HG03064 (cell line): Measurements from ENCODE around the gene MTAP.

ENCODE experiments used
- ATAC-seq: cut with Tn5 transposase; IDR thresholded peaks from one replicate; pipeline ENCODE4 v1.9.1; 2021; ENCODE audit warnings: low read depth; ENCODE audit not compliant: unreplicated experiment

MTAP gene

GRCh38 chr9:21802418-21803000, at the start of gene MTAP:
TSS of gene MTAP (plus strand) at chr9:21802636. CDS start at chr9:21802749, 113 bp downstream.
- peak; percentile 88 for ATAC-seq

- no peak for ATAC-seq
Measured at GRCh38 chr9:21753523-21753922, 48.9 kb upstream of the MTAP start.

- ATAC-seq, result no peak
Measured at GRCh38 chr9:21754741-21755140, 47.7 kb upstream of the MTAP start.

- ATAC-seq, result no peak
Measured at GRCh38 chr9:21758540-21758939, 43.9 kb upstream of the MTAP start.

GRCh38 chr9:21761309-21761901, 41.0 kb upstream of the MTAP start:
- no peak for ATAC-seq

- no peak for ATAC-seq
Measured at GRCh38 chr9:21762064-21762463, 40.4 kb upstream of the MTAP start.

GRCh38 chr9:21764846-21765245, 37.6 kb upstream of the MTAP start:
- ATAC-seq, result no peak

- no peak for ATAC-seq
Measured at GRCh38 chr9:21766096-21766495, 36.3 kb upstream of the MTAP start.

GRCh38 chr9:21770871-21771560, 31.4 kb upstream of the MTAP start:
- no peak for ATAC-seq

GRCh38 chr9:21777701-21778100, 24.7 kb upstream of the MTAP start:
- ATAC-seq, result no peak

- ATAC-seq, result no peak
Measured at GRCh38 chr9:21778304-21778703, 24.1 kb upstream of the MTAP start.

GRCh38 chr9:21779397-21779796, 23.0 kb upstream of the MTAP start:
- ATAC-seq, result no peak

GRCh38 chr9:21781656-21782055, 20.8 kb upstream of the MTAP start:
- no peak for ATAC-seq

- no peak for ATAC-seq
Measured at GRCh38 chr9:21782205-21782604, 20.2 kb upstream of the MTAP start.

GRCh38 chr9:21788752-21789151, 13.7 kb upstream of the MTAP start:
- ATAC-seq, result no peak

- ATAC-seq, result peak; percentile 99
Measured at GRCh38 chr9:21789541-21790037, 12.8 kb upstream of the MTAP start.

GRCh38 chr9:21795483-21795882, 7.0 kb upstream of the MTAP start:
- ATAC-seq, result no peak

- no peak for ATAC-seq
Measured at GRCh38 chr9:21796768-21797167, 5.7 kb upstream of the MTAP start.

GRCh38 chr9:21800931-21801682, 1.3 kb upstream of the MTAP start:
- no peak for ATAC-seq

- peak; percentile 7 for ATAC-seq
Measured at GRCh38 chr9:21801683-21802417, 586 bp upstream of the MTAP start.
